ENCODE results near the gene OR6N2.

Gene OR6N2

GRCh38 chr1:158771950-158772866 is 8.8 kb downstream of the OR6N2 start, which contains the start of gene OR6N1:
OR6N1 (minus strand) TSS chr1:158772195; CDS start chr1:158766682, 5,513 bp downstream.
- no peak within 1 kb of the TSS for H3K27ac ChIP-seq
- no peak for DNase-seq (ENCODE audit: low read depth, low spot score)

DNA sequence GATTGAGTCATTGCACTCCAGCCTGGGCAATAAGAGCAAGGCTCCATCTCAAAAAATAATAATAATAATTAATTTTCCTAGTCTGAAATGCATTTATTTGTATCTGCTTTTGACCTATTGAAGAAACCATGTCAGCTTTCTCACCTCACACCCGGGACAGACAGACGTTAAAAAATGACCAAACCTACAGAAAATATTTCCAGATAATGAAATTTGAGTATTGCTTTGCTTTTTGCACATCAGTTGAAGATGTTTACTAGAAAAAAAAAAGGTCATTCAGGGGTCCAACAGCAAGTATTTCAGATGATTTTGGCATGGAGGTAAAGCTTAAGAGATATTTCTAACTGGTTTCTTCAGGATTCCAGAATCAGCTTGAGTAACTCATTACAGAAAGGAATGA is 26.6 kb downstream of the OR6N2 start, which contains the start of gene OR6K6:
OR6K6 (plus strand) TSS at position 301 of the 400 bp plus-strand sequence. CDS start 168 bp downstream, outside the sequence.
- no peak for DNase-seq (ENCODE audit: low read depth, low spot score)
- no peak within 1 kb of the TSS for H3K27ac ChIP-seq

GRCh38 chr1:158752155-158752712 is 28.8 kb downstream of the OR6N2 start:
- no peak overlapping the region for H3K27ac ChIP-seq
- DNase-seq (ENCODE audit: low read depth, low spot score), result no peak

- DNase-seq (ENCODE audit: low read depth, low spot score), result no peak
- no peak overlapping the region for H3K27ac ChIP-seq
Measured at GRCh38 chr1:158735848-158736247, 45.2 kb downstream of the OR6N2 start.

- no peak overlapping the region for H3K27ac ChIP-seq
- DNase-seq (ENCODE audit: low read depth, low spot score), result no peak
Measured at GRCh38 chr1:158732524-158732923, 48.5 kb downstream of the OR6N2 start.

GRCh38 chr1:158731707-158732106 is 49.3 kb downstream of the OR6N2 start:
- no peak for DNase-seq (ENCODE audit: low read depth, low spot score)
- H3K27ac ChIP-seq, result no peak overlapping the region

DNA sequence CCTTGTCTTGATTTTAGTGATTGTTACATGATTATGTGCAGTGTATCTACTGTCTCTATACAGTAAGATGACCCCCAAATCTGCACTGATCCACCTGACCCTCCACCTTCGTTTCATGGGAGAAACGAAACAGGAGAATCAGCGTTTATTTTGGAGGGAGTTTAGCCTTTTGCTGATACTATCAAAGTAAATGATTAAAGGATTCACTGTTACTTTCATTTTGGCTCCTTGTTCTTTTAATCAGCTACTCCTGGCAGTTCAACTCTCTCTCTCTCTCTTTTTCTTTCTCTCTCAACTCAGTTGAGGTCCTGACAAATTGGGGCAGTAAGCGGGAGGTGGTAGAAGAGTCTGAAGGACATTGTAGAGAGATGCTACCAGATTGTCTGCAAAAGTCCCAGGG is 50.6 kb downstream of the OR6N2 start:
- DNase-seq (ENCODE audit: low read depth, low spot score), result no peak
- no peak overlapping the region for H3K27ac ChIP-seq

DNA sequence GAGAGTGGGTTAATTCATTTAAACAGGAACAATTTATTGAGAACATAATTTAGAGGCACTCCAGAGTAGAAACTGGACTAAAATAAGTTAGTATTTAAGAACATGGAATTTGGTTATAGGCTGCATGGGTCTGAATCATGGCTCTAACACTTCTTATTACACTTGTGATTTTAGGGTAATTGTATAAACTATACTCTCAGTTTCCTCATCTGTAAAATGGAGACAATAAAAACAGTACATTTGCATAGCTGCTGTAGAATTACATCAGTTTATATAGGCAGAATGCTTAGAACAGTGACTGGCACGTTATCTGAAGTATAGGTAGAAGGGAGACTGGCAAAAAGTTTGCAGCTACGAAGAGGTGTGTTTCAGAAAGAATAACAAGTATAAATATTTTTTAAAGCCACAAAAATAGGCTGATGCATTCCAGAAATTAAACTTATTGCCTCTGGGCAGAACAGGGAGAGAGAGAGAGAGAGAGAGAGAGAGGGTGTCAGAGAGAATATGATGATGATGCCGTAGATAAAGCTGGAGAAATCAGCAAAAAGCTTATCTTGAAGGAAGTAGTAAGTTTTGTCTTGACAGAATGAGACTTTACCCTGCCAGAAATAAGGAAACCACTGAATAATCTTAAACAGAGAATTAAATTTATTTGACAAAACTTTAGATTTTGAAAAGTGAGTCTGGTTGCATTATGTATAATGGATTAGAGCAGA is 52.3 kb downstream of the OR6N2 start:
- DNase-seq (ENCODE audit: low read depth, low spot score), result no peak
- no peak overlapping the region for H3K27ac ChIP-seq

GRCh38 chr1:158724442-158724841 is 56.6 kb downstream of the OR6N2 start:
- H3K27ac ChIP-seq, result no peak overlapping the region
- DNase-seq (ENCODE audit: low read depth, low spot score), result no peak

Measured in epithelial cell of prostate (primary cell).